GM20431 (cell line): Measurements from ENCODE around the gene ERN2.
"Not testable (repeated sequence)": the region's sequence is repeated elsewhere in the genome, so short reads cannot be mapped to it uniquely, and the experiment has no call there.

Experiments
- in situ Hi-C: fragments of 300-500 bp; cut with MseI, MboI; formaldehyde crosslinking; loops from one replicate; pipeline ENCODE4 v1.15.0; 2020; ENCODE audit warnings: low sequenced_read_pairs; ENCODE audit not compliant: unreplicated experiment

Gene ERN2

GRCh38 chr16:23712976-23713375, at the start of gene ERN2:
Gene ERN2 (minus strand): TSS chr16:23713222. CDS start chr16:23713187, 35 bp downstream.
- in situ Hi-C loops, result no loop called here

DNA sequence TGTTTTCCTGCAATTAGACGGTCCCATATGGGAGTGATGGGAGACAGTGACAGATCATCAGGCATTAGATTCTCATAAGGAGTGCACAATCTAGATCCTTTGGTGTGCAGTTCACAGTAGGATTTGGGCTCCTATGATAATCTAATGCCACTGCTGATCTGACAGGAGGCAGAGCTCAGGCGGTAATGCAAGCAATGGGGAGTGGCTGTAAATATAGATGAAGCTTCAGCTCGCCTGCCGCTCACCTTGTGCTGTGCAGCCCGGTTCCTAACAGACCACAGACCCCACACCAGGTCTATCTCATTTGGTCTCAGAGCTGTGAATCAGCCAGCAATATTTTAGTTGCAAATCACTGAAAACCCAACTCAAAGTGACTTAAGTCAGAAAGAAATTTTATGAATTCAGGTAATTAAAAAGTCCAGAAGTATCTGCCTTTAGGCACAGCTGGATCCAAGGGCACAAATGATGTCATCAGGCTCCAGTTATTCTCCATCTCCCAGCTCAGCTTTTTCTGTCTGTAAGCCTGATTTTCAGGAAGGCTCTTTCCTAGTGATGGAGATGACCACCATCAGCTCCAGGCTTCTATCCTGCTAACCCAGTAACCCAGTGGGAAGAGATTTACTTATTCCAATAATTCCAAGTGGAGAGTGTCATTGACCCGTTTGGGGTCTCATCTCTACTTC, 45.1 kb upstream of the ERN2 start:
- in situ Hi-C loops, result no loop called here

DNA sequence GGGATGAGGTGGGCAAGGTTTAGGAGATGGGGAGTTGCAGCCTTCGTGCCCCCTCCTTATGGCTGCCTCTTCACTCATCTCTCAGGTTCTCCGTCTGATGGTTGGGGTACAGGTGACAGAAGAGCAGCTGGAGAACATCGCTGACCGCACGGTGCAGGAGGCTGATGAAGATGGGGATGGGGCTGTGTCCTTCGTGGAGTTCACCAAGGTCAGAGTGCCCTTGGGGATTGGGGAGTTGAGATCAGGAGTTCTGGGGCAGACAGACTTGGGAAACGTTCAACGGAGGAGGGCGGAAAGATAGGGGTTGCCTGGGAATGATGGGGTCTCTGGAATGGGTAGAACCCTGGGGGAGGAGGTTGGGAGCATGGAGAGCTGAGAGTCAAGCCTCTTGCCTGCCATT, 44.1 kb upstream of the ERN2 start:
- in situ Hi-C loops, result no loop called here

- in situ Hi-C loops, result no loop called here
Observed at GRCh38 chr16:23755484-23755809, 42.4 kb upstream of the ERN2 start.

- in situ Hi-C loops, result no loop called here
Observed at GRCh38 chr16:23754594-23755483, 41.8 kb upstream of the ERN2 start, which contains the start of gene CHP2. Gene CHP2 (plus strand): TSS chr16:23755026. CDS start chr16:23755050, 24 bp downstream.

DNA sequence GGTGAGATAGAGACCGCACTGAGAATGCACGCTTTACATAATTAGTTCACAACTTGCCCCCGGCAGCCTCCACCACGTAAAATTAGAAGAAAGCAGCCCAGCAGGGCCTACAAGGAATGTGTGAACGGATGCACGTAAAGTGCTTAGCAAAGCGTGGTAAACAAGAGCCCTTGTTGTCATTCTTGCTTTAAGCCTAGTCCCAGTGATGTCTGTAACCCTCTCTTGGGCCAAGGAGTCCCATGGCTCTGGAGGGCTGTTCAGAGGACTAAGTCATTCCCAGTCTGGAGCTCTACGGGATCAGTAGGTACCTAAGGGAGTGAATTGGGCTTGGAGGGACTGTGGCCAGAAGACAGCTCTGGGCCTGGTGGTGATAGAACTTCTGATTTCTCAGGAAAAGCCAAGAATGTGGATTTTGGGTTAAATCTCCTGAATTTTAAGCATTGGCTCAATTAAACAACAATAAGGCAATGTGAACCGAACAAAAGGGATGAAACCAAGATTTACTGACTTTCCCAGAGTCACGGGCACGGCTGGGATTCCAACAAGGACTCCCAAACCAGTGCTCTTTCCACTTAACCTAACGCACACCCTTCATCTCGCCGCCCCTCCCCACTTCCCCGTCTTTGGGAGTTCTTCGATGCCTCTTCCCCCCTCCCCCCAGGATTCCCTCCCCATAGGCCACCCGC, 41.0 kb upstream of the ERN2 start:
- in situ Hi-C loops, result no loop called here

DNA sequence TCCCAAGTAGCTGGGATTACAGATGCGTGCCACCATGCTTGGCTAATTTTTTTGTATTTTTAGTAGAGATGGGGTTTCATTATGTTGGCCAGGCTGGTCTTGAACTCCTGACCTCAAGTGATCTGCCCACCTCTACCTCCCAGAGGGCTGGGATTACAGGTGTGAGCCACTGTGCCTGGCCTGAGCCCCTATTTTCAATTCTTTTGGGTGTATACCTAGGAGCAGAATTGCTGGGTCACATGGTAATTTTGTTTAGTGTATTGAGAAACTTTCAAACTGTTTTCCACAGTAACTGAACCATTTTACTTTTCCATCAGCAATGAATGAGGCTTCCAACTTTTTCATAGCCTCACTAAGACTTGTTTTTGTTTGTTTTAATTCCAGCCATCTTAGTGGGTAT, 38.0 kb upstream of the ERN2 start:
- in situ Hi-C loops, result not testable (repeated sequence)

DNA sequence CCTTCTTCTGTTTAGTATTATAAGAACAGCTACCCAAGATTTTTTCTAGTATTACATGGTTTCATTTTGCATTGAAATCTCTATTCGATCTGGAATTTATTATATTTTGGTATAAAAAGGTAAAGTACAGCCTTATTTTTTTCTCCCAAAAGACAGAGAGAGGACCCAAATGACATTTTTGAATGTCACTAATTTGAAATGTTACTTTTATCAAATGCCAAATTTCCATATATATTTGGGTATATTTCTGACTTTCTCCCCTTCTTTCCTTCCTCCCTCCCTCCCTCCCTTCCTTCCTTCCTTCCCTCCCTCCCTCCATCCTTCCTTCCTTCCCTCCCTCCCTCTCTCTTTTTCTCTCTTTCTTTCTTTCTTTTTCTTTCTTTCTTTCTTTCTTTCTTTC, 35.6 kb upstream of the ERN2 start:
- in situ Hi-C loops, result no loop called here

- in situ Hi-C loops, result no loop called here
Observed at GRCh38 chr16:23745263-23745662, 32.2 kb upstream of the ERN2 start.

GRCh38 chr16:23742766-23743165, 29.7 kb upstream of the ERN2 start:
- in situ Hi-C loops, result no loop called here

GRCh38 chr16:23741675-23742303, 28.8 kb upstream of the ERN2 start:
- in situ Hi-C loops, result no loop called here

- in situ Hi-C loops, result no loop called here
Observed at GRCh38 chr16:23739516-23739915, 26.5 kb upstream of the ERN2 start.

DNA sequence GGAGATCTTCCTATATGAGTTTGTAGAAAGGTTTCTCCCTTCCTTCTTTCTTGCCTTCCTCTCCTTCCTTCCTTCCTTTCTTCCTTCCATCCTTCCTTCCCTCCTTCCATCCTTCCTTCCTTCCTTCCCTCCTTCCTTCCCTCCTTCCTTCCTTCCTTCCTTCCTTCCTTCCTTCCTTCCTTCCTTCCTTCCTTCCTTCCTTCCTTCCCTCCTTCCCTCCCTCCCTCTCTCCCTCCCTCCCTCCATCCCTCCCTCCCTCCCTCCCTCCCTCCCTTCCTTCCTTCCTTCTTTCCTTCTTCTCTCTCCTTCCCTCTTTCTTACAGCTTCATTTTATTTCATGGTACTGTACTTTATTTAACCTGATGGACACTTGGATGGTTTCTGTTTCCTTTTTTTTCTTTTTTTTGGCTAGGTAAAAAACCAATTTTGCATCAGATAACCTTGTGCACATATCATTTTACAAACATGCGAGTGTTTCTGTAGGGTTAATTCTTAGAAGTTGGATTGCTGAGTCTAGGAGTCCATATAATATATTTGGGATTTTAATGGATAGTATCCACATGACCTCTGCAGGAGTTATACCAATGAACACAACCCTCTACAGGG, 24.5 kb upstream of the ERN2 start:
- in situ Hi-C loops, result not testable (repeated sequence)

GRCh38 chr16:23734176-23734893, 21.3 kb upstream of the ERN2 start:
- in situ Hi-C loops, result no loop called here

DNA sequence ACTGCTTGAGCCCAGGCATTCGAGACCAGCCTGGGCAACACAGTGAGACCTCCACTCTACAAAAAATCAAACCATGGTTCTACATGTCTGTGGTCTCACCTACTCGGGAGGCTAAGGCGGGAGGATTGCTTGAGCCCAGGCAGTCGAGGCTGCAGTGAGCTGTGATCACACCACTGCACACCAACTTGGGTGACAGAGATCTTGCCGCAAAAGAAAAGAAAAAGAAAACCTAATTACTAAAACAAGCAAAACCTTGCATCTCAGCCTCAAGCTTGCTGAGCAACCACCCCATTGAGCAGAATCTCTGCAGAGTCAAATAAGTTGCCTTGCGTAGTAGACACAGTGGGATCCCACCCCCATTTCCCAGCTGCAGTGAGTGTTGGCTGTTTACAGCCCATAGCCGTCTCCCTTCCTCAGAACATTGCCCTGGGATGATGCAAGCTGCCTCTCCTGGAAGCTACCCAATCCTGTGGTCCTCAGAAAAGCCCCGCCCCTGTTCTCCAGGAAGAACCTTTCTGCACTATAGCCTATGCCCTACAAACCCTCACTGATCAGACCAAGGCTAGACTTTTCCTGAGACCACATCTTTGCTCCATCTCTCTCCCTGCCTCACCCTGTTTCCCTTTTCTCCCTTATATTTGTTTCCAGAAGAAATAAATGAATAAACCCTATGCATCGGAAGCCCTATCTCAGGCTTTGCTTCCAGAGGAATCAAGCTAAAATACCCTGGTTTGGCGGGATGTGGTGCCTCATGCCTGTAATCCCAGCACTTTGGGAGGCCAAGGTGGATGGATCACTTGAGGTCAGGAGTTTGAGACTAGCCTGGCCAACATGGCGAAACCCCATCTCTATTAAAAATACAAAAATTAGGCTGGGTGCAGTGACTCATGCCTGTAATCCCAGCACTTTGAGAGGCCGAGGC, 16.7 kb upstream of the ERN2 start:
- in situ Hi-C loops, result no loop called here

- in situ Hi-C loops, result no loop called here
Observed at GRCh38 chr16:23728112-23728477, 15.1 kb upstream of the ERN2 start.

- in situ Hi-C loops, result no loop called here
Observed at GRCh38 chr16:23726710-23727109, 13.7 kb upstream of the ERN2 start.

DNA sequence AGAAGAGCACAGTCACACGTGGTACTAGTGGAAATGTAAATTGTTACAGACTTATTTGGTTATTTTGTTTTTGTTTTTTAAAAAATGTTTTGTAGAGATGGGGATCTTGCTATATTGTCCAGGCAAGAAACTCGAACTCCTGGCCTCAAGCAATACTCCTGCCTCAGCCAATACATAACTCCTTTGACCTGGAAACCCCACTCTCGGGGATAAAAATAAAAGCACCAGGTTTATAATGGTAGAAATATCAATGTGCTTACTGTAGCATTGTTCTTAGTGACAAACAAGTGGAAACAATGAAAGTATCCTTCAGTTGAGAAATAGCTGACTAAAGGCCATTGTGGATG, 11.7 kb upstream of the ERN2 start:
- in situ Hi-C loops, result no loop called here
